Measurements from ENCODE around the gene SLC22A15. TPM values are rescaled to one million over a fixed set of nuclear protein-coding genes. Genes with fewer than 3 reads are reported as not detected.
"Not testable (repeated sequence)": the region's sequence is repeated elsewhere in the genome, so short reads cannot be mapped to it uniquely, and the experiment has no call there.

The SLC22A15 gene
- total RNA-seq, 1 experiment from 2014 or later, result 1.4 TPM

DNA sequence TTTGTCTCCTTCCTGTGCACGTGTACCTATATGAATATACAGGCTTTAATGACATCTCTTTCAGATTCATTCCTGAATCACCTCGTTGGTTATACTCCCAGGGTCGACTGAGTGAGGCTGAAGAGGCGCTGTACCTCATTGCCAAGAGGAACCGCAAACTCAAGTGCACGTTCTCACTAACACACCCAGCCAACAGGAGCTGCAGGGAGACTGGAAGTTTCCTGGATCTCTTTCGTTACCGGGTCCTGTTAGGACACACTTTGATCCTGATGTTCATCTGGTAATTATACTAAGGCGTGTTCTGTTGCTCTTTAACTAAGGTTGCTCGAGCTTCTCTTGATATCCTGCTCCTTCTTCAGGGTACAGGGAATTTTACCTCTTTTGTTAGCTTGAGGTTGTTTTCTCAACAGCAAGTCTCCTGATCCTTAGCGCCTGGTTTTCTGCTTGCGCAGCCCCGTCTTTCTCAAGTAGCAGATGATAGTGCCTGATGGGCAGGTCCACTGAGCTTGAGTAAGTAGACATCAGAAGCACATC, 55.1 kb downstream of the SLC22A15 start:
- no peak for DNase-seq (ENCODE audit: low read depth)

DNA sequence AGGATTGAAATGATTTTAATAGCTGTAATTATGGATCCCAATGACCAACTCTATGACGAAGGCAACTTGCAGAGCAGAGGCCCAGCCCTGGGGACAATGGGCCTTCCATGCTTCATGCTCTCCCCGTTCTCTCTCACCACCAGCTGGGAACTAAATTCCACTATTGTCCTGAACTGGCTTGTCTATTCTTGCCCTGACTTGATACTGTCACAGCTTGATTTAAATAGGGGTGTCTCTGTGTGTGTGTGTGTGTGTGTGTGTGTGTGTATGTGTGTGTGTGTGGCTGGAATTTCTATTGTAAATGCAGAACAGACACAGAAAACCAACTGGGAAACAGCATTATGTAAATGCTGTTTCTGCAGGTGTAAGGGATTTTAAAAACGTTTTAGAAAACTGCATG, 57.0 kb downstream of the SLC22A15 start:
- no peak for DNase-seq (ENCODE audit: low read depth)

DNA sequence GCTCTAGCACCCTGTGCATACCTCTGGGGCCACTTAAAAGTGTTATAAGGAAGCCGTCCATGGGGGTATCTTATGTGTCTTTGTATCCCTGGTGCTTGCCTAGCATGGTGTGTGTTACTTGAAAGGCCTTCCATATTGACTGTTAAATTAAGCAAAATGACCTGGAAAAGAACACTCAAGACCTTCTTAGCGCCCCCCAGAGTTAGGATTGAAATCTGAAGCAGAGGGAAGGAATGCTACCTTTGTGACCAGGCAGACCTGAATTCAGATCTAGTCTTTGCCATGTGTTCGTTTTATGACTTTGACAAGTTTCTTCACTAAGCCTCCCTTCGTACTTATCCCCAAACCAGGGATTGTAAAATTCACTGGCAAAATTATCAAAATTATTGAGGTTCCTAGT, 59.9 kb downstream of the SLC22A15 start:
- DNase-seq (ENCODE audit: low read depth), result no peak

DNA sequence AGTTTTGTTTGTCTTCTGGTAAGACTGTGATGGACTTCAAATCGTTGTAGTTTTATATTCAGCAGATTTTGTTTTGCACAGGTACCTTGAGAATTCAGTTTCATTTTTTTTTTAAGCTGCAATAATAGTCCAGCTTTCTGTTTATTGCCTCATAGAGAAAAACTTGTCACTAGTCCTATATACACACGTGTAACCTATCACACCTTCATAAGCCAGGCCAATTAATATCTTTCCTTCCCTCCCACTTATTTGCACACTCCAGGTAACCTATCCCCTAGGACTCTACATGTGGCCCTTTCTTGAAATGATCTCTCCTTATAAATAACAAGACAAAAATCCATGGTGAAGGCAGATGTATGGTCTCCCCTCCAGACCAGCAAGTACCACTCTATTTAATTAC, 62.4 kb downstream of the SLC22A15 start:
- no peak for DNase-seq (ENCODE audit: low read depth)

DNA sequence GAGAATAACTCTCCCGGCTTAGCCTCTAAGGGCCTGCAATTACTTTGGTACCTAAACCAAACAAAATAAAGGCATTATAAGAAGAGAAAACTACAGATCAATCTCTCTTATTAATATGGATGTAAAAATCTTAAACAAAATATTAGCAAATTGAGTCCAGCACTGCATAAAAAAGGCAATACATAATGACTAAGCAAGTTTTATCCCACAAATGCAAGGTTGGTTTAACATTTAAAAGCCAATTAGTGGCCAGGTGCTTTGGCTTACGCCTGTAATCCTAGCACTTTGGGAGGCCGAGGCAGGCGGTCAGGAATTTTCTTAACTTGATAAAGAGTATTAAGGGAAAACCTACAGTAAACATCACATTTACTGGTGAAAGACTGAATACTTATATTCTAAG, 67.8 kb downstream of the SLC22A15 start:
- DNase-seq (ENCODE audit: low read depth), result no peak

DNA sequence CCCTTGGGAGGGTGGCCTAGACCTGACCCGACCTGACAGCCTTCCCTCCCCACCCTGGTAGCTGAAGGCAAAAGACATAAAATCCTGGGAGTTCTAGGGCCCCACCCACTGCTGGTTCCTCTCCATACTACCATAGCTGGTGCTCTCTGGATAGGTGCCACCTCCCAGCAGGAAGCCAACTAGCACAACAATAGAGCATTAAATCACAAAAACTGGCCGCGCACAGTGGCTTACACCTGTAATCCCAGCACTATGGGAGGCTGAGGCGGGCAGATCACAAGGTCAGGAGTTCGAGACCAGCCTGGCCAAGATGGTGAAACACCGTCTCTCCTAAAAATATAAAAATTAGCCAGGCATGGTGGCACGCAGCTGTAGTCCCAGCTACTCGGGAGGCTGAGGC, 70.6 kb downstream of the SLC22A15 start:
- not testable (repeated sequence) for DNase-seq (ENCODE audit: low read depth)

DNA sequence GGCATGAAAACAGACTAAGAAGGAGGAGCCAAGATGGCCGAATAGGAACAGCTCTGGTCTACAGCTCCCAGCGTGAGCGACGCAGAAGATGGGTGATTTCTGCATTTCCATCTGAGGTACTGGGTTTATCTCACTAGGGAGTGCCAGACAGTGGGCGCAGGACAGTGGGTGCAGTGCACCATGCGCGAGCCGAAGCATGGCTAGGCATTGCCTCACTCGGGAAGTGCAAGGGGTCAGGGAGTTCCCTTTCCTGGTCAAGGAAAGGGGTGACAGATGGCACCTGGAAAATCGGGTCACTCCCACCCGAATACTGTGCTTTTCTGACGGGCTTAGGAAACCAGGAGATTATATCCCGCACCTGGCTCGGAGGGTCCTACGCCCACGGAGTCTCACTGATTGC, 75.6 kb downstream of the SLC22A15 start:
- not testable (repeated sequence) for DNase-seq (ENCODE audit: low read depth)

DNA sequence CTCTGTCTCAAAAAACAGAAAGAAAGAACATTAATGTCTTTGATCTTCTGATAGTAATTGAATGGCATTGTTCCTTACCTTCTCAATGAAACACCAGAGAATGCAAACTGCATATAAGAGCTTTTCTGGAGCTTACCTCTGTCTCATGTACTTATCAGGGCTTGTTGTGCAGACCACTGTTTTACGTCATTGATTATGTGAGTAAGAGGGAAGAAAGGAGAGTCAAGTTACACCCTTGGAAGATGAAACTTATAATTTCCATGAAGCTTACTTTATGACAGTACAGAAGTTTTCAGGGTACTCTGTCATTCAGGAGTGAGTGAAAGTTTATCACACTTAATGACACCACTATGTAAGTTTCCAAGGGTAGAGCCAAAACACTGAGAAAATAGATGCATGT, 85.9 kb downstream of the SLC22A15 start:
- DNase-seq (ENCODE audit: low read depth), result no peak

DNA sequence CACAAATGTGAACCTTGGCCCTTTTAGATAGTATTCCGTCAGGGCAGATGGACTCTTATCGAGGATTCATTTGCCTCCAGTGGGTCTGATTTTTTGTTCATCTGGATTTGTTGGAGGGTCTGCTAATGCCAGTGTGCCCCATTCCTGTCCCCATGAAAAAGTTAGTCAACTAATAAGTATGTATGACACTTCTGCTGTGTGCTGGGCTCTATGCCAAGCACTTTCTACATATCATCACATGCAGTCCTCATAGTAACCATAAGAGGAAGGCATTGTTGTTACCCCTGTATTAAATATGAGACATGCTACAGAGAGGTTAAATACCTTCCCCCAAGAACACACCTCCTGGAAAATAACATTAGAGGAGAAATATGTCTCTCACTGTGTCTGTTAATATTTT, 88.3 kb downstream of the SLC22A15 start:
- DNase-seq (ENCODE audit: low read depth), result no peak

DNA sequence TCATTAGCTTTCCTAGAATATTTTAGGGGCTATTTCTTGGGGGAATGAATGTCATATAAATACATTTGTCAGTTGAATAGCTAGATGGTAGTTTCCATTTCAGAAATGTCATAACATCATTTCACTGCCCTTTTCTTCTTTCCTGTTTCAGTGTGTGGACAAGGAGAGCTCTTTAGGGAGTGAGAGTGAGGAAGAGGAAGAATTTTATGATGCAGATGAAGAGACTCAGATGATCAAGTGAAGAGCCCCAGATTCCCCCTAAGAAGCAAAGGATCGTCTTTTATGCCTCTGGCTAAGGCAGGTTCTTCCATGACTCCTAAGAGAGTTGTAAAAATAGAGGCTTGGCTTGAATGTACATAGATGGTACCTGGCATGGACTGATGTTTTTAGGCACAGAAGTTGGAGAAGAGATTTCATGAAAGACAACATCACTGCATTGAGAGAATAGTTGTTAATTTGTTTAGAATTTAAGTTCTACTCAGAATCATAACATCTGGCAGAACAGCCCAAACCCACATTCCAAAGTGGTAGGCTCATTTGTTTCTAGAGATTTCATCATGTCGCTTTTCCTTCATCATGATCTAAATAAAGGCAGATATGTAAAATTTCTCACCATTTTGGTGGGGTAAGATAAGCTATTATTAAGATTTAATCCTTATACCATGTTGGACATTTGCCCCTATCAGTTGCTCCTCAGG, 90.7 kb downstream of the SLC22A15 start:
- DNase-seq (ENCODE audit: low read depth), result peak; percentile 21

DNA sequence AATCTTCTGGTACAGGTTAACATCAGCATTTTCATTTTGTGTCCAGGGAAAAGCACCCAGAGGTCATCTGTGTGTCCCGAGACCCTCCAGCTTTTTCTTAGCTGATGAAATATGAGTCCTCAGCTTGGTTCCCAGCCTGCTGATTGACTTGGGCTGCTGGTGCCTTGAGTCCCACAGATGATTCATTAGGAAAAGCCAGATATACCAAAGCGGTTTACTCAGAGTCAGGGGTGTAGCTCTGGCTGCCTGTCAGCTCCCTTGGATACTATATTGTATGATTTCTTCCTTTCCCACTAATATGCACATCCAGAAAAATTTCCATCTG, 91.2 kb downstream of the SLC22A15 start:
- DNase-seq (ENCODE audit: low read depth), result peak; percentile 71

DNA sequence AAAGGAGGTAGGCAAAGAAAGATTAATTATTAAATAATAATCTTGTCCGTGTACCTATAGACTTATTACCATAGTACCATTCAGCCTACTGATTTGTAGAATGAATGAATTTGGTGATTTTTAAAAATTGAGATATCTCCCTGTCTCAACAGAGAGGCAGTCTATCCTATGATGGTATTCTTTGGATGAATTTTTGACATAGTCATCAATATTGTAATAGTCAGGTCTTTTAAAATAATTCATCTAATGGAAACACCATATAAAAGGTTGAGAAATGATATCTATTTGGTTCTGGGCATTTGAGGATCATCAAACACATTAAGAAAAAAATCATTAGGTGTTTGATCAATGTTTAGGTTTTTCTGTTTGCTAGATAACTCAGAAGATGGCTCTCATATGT, 99.3 kb downstream of the SLC22A15 start:
- no peak for DNase-seq (ENCODE audit: low read depth)

DNA sequence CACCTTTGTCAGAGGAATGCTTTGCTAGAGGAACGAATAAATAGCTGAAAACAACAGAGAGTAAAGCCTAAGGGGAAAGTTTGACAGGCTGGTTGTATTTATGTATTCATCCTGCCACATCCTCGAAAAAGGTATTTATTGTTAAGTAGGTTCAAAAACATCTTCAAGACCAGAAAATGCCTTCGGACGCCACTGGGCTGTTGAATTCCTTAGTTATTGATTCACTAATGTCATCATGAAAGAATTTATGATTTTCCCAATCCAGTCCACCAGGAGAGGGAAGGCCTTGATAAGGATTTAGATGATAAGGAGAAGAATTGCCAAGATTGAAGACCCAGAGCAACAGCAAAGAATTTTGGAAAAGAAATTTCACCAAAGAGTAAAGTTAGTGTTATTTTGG, 99.7 kb downstream of the SLC22A15 start:
- DNase-seq (ENCODE audit: low read depth), result no peak

DNA sequence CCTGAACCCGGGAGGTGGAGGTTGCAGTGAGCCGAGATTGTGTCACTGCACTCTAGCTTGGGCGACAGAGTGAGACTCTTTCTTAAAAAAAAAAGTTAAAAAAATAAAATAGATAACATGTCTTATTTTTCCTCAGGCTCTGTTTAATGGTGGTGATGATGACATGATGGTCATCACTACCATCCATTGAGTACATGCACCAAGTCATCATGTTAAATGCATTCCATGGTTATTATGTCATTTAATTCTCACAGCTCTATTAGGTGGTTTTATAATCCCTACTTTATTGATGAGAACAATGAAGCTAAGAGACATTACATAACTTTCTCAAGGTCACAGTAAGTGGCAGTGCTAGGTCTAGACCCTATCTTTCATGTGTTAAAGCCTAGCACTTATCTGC, 100.5 kb downstream of the SLC22A15 start:
- DNase-seq (ENCODE audit: low read depth), result no peak

DNA sequence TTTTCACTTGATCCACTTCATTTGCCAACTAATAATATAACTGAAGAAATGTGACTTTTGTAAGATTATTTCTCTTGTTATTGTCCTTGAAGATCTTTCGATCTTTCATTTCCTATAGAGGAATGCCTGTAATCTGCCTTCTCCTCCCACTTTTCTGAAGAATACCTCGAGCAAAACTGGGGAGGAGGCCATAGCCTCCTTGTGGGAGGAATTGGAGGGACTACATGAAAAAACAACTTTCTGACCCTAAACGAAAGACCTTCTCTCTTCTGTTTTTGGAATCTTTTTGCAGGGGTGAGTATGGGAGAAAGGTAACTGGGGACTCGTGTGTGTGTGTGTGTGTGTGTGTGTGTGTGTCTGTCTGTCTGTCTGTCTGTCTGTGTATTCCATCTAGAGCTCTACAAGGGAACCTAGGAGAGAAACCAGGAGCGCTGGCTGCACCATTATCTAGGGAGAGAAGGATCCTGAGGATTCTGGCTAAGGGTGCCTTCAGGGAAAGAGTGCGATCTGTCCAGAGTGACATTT, 102.4 kb downstream of the SLC22A15 start:
- DNase-seq (ENCODE audit: low read depth), result no peak

DNA sequence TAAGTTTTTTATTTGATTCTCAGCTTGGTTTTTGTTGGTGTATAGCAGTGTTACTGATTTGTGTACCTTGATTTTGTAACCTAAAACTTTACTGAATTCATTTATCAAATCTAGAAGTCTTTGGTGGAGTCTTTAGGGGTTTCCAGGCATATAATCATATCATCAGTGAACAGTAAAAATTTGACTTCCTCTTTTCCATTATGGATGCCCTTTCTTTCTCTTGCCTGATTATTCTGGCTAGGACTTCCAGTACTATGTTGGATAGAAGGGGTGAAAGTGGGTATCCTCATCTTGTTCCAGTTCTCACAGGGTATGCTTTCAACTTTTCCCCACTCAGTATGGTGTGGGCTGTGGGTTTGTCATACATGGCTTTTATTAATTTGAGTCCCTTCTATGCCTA, 111.3 kb downstream of the SLC22A15 start:
- no peak for DNase-seq (ENCODE audit: low read depth)

DNA sequence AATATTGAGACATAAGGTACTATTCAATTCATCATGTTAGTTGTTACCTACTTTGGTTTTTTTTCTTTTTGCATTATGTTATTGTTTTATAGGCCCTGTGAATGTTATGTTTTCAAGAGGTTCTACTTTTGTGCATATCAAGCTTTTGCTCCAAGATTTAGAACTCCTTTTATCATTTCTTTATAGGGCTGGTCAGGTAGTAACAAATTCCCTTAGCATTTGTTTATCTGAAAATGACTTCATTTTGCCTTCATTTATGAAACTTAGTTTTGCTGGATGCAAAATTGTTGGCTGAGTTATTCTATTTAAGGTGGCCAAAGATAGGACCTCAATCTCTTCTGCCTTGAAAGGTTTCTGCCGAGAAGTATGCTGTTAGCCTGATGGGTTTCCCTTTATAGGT, 113.6 kb downstream of the SLC22A15 start:
- no peak for DNase-seq (ENCODE audit: low read depth)

DNA sequence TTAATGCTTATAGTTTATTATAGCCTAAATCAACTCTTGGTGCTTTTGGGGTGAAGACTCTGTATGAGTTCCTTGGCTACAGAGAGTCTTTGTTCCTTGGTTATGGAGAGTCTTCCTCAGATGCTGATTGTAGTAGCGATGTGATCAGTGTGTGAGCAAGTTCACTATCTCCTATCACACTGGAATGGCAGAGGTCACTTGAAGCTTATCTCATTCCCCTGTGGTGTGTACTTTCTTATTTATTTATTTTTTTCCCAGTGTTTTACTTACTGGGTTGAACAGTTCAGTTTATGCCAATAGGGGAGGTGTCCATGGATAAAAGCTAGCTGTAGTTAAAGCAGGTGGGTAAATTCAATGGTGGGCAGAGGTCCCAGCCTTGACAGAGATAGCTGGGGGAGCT, 114.8 kb downstream of the SLC22A15 start:
- DNase-seq (ENCODE audit: low read depth), result no peak

DNA sequence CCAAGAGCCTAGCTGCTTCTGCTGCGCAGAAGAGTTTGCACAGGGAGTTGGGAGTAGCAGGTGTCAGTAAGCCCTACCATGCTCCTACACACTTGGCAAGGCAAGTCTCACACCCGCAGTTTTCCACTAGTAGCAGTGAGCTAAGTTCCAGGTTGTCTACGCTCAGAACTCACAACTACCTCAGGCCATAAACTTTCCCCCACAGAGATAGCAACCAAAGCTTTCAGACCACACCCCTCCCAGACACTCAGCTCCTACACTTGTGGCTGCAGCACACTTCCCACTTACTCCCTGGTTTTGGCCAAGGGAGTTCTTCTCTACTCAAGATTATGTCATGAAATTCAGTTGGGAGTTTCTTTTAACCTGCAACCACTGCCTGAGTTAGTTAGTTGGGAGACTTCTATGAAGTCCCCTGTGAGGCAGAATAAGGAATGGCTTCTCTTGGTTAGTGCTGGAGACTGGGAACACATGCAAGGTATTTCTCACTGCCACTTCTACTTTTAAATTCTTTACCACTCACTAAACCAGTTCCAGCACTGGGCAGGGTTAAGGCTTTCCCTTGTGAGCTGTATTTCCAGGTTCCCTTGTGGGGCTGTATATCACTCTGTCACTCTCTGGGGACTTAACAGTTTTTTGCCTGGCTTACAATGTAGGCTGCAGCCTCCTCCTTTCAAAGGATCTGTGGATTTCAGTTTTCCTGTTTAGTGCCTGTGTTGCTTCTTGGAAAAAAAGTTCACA, 116.6 kb downstream of the SLC22A15 start:
- no peak for DNase-seq (ENCODE audit: low read depth)

DNA sequence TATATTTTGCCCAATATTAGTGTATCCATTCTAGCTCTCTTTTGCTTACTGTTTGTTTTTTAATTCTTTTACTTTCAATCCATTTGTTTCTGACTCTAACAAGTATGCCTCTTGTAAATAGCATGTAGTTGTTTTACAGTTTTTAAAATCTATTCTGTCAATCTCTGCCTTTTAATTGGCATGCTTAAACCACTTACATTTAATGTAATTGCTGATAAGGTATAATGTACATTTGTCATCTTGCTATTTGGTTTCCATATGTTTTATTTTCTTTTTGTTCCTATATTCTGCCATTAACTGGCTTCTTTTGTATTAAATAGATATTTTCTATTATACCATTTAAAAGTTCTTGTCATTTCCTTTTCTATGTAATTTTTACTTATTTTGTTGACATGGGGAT, 118.7 kb downstream of the SLC22A15 start:
- DNase-seq (ENCODE audit: low read depth), result no peak

DNA sequence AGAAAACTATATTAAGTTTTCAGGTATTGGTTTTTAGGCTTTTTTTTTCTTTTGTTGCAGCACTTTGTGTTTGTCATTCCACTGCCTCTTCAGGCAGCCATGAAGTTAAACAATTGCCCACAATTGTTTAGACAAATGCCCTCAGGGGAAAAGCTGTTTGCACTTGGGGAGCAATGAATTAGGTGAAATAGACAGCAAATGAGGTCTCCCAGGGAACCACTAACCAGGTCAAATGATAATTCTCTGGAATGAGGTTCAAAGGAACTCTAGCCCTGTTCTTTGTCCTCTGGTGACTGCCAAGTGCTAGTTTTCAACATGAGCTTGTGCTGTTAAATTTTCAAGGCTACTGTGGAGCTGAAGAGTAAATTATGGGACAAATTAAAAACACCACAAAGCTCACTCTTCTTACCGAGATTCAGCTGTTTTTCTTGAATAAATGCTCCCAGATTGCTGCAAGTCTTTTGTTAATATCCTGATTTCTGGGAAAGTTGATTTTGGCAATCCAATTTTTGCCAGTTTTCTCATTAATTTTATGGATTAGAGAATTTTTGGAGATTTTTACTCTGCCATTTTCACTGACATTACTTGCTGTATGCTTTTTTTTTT, 119.8 kb downstream of the SLC22A15 start:
- no peak for DNase-seq (ENCODE audit: low read depth)

DNA sequence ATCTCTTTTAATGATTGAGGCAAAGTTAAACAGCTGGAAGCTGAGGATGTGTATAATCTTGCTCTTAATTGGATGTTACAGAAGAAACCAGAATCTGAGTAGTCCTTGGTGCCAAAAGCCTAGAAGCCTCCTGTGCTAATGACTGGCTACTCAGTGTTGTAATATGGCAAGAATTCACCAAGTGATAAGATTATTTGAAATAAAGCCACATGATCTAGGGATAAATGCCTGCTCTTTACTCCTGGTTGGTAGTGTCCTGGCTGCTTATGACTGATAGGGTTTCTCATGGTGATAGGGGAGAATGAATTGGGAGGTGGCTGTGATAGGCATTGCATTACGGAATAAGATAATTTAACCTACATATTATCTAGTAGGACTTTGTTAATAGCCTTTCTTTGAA, 121.3 kb downstream of the SLC22A15 start:
- DNase-seq (ENCODE audit: low read depth), result no peak

DNA sequence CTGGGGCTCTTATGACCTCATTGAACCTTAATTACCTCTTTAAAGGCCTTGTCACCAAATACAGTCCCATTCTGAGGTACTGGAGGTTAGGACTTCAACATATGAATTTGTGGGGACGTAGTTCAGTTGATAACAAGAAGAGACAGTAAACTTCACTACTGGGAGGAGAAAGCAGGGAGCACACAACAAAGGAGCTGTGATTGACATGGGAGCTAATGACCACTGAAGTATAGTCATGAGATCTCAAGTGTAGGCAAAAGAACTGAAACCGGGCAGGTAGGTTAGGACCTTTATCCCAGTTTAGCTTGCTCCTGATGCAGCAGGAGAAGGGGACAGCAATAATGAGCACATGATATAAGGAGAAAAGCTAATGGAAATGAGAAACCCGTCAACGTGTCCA, 123.1 kb downstream of the SLC22A15 start:
- DNase-seq (ENCODE audit: low read depth), result no peak

Data from Daoy (cell line).